ENCODE data around the gene DNAJC5G.

- TF ChIP-seq, protein P1, sequence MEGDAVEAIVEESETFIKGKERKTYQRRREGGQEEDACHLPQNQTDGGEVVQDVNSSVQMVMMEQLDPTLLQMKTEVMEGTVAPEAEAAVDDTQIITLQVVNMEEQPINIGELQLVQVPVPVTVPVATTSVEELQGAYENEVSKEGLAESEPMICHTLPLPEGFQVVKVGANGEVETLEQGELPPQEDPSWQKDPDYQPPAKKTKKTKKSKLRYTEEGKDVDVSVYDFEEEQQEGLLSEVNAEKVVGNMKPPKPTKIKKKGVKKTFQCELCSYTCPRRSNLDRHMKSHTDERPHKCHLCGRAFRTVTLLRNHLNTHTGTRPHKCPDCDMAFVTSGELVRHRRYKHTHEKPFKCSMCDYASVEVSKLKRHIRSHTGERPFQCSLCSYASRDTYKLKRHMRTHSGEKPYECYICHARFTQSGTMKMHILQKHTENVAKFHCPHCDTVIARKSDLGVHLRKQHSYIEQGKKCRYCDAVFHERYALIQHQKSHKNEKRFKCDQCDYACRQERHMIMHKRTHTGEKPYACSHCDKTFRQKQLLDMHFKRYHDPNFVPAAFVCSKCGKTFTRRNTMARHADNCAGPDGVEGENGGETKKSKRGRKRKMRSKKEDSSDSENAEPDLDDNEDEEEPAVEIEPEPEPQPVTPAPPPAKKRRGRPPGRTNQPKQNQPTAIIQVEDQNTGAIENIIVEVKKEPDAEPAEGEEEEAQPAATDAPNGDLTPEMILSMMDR (IDR thresholded peaks at IDR 0.05): no peak
- TF ChIP-seq POLR2A (IDR thresholded peaks at IDR 0.05): no peak
These were observed 32.5 kb downstream of the DNAJC5G start for GRCh38 chr2:27307545-27308358.

All from vagina (tissue), 2 donors.